Occipital lobe (tissue), 2 donors: ENCODE results near the gene BEGAIN. TPM values are rescaled to one million over a fixed set of nuclear protein-coding genes. Genes with fewer than 3 reads are reported as not detected.

Experiments used
- DNase-seq: peaks from one replicate; lab custom pipeline; 2025; lab: John Stamatoyannopoulos, UW
- total RNA-seq: library from RNA; depleted of rRNA; stranded (reverse); fragments of >200 nt; gene quantifications from one replicate; pipeline ENCODE4 v1.2.3, GENCODE V29; 2014

The BEGAIN gene
- total RNA-seq, 1 donor from 2014 or later: 8.1 TPM

DNA sequence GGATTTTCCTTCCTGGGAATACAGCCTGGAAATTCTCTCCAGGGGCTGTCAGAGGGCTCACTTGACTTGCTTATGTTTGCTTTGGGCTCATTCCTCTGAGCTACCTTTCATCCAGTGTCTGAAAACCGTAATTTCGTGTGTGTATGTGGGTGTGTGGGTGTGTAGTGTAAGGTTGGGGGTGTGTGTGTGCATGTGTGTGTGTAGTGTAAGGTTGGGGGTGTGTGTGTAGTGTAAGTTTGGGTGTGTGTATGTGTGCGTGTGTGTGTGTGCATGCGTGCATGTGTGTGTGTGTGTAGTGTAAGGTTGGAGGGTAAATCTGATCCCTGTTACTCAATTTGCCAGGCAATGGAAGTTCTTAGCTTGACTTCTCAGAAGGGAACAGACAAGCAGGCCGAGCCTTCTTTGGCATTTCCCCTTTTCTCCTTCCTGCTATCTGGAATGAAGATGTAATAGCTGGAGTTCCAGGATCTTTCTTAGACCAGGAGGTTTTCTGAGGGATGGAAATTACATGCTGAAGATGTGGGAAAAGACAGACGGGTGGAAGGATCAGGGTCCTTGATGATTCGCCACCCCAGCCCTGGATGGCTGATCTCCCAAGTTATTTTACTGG lies 15.5 kb upstream of the BEGAIN start:
- no peak for DNase-seq

GRCh38 chr14:100601914-100602313 lies 14.7 kb upstream of the BEGAIN start:
- no peak for DNase-seq

DNA sequence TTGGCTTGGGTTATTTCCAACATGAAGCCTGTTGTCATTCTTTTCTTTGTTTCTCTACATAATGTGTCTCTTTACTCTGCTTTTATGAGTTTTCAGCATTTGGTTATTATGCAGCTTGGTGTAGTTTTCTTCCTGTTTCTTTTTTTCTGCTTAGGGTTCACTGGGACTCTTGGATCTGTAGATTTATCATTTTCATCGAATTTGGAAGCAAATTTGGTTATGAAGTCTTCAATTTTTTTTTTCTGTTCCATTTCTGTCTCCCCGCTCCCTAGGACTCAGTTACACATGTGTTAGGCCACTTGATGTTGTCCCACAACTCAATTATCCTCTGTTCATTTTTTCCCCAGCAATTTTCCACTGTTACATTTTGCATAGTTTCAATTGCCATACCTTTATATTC lies 13.8 kb upstream of the BEGAIN start:
- no peak for DNase-seq

GRCh38 chr14:100599981-100600380 lies 12.8 kb upstream of the BEGAIN start:
- DNase-seq: no peak

DNA sequence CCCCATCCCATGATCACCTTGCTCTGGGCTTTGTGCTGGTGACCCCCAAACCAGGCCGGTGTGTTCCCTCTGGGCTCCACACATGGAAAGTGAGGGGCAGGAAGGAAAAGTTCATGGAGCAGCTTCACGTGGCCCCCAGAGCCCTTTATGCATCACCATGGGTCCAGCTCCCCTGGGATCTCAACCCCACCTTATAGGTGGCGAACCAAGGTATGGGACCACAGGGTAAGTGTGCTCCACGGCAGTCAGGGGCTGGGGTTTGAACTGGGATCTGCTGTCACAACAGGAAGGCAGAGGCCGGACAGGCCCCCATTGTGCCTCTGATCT lies 7.4 kb upstream of the BEGAIN start:
- no peak for DNase-seq

- no peak for DNase-seq
Observed at GRCh38 chr14:100593751-100594624, 6.8 kb upstream of the BEGAIN start.

DNA sequence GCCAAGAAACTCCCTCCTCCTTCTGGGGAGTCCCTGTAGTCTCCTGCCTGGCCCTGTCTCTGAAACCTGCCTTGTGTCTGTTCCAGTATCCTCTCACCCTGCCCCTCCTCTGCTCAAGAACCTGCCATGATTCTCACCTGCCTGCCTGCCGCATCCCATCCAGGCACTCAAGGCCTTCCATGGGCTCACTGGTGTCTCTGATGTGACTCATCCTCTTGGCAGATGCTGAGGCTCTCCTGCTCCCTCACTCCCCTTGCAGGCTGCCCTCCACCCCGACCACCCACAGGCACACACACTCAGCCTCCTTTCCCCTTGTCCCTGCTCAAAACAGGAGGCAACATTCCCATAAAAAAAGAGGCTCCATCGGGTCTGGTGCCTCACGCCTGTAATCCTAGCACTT lies 5.8 kb upstream of the BEGAIN start:
- DNase-seq: no peak

DNA sequence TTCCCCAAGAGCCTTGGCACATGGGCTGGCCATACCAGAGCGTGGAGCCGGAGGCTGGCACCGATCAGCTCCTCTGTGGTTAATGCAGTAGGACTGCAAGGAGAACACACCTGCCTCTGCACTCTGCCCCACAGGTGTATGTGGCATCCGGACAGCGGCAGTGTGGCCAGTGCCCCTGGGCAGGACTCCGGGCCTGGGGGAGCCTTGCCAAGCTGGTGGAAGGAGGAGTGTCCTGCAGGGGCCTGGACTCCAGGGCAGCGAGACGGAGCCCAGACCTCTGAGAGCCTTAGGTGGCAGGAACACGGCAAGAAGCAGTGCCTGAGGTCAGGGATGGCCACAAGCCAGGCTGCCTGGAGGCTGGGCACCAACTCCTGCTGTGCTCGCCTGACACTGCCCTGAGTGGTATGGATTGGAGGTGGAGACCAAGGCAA lies 5.3 kb upstream of the BEGAIN start:
- no peak for DNase-seq

GRCh38 chr14:100591453-100592371 lies 4.5 kb upstream of the BEGAIN start:
- no peak for DNase-seq

DNA sequence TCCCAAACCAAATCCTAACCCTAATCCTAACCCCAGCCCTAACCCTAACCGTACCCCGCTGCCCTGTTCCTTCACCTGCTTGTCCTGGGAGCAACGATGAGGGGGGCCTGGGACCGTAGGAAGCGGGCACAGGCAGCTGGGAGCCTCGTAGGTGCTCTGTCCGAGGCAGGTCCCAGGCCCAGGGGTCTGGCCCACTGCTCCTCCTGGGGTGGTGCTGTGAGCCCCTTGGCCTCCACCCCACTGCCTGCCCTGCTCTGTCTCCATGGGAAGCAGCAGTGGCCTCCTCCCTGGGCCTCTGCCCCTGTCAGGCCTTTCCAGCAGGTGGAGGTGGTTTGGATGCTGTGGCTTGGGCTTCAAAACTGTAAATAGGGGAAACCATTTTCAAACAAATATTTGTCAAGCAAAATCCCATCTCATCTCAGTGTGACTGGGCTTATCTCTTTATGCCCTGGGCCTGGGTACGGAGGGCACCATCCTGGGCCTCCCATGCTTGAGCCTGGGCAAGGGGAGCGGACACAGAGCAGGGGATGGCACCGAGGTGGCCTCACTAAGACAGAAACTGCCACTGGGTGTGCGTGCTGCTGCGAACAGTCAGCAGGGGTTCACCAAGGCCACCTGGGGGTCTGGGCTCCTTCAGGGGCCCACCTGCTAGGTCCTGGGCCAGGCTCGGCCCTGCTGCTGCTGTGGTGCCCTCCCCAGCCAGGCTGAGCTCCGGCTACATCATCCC lies 3.7 kb upstream of the BEGAIN start:
- no peak for DNase-seq

DNA sequence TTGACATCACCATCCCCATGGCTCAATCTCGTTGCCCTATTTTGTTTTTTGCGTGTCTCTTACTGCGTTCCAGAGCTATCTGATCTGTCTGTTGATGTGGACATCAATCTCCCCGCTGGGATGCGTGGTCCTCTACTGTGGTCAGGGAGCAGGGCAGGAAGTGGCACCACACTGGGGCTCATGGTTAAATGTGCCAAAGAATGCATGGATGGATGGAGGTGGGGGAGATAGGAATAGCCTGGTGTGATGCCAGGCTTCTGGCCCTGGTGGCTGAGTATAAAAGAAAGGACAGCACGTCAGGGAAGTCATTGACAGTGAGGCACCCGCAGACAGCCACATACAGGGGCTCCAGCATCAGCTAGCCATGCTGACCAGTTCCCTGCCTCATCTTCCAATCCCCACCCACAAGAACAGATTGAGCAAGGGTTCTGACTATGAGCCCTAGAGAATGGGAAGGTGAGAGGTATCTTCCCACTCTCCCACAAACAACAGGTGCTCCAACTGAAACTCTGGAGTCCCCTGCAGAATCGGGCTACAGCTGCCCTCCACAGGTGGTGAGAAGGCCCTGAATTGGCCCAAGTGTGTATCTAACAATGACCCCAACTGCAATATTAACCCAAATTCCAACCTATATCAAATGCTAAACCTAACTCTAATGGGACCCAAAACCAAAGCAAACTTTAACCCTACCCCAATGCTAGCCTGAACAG lies 2.7 kb upstream of the BEGAIN start:
- no peak for DNase-seq

GRCh38 chr14:100589071-100589759 lies 2.0 kb upstream of the BEGAIN start:
- no peak for DNase-seq

DNA sequence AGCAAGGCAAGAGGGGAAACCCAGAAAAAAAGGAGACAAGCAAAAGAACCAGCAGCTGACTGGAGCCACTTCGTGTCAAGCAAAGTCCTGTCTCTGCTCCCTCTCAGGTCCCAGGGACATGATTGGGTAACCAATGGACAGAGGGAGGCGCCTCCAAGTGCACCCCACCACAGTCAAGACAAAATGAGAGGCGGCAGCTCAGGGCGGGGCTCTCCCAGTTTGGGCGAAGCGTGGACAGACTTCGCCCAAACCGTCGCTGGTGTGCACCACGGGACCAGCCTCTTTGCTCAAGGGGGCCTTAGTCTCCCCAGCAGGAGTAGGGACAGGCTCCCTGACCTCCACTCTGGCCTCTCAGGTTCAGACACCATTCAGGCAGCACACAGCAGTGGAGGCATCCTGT lies 1.5 kb upstream of the BEGAIN start:
- no peak for DNase-seq

GRCh38 chr14:100587763-100588411 lies 670 bp upstream of the BEGAIN start:
- DNase-seq: no peak

GRCh38 chr14:100586403-100587085 lies 673 bp downstream of the BEGAIN start:
- DNase-seq: no peak

DNA sequence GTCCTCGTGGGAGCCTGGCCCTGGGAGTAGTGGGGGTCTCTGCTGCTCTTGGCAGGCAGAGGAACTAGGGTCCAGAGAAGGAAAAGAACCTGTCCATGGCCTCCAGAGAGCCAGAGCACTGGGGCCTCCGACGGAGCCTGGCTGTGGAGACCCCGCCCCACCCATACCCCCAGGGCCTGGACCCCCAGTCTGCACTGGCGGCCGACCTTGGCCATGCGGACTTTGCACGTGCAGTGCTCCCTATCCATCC lies 1.1 kb downstream of the BEGAIN start:
- DNase-seq: no peak

DNA sequence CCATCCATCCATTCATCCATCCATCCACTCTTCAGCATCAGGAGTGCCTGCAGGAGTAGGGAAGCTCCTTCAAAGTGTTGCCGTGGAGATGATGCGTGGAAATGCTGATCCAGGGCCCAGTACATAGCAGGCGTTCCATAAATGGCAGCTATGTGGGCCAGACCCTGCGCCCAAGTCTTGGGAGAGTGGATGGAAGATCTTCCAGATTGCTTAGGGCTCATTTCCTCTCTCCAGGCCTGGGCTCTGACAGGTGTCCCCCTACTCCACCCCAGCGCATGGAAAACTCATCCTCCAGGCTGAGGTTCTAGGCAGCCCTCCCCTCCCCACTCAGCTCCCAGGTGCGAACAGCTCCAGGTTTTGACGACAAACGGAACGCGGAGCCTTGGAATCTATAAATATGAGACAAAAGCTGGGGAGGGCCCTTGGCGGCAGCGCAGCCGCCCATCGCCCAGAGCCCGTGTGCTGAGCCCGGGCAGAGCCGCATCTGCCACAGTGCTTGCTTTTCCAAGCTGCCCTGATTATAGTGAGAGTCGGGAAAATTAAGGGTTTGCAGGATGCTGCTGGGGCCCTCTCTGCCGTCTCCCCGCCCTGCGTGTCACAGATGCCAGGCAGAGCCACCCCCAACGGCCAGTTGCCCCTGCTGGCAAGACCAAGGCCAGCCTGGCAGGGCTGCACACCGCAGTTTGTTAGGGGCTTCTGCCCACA lies 1.6 kb downstream of the BEGAIN start:
- DNase-seq: no peak
